ENCODE data around the gene HOXD9. TPM values are rescaled to one million over a fixed set of nuclear protein-coding genes. Genes with fewer than 3 reads are reported as not detected.

HOXD9 gene
- total RNA-seq, 2 experiments from 2014 or later = not detected

DNA sequence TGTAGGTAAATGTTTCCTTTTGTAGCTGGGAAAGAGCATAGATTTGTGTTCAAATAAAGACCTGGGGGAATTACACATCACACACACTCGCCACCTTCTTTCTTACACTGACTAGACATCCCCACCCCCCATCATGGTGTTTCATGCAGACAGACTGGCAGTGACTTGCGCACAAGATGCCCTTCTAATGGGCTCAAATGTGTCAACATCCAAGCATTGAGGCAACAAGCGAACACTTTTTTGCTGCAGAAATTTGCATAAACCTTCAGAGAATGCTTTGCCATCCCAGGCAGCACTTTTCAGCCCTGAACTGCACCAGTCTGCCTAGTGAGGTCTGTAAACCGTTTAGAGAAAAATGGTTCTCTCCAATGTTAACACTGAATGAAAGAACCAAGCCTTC, 11.5 kb downstream of the HOXD9 start:
- no TSS peak for BruUV-seq (replicated peaks)
- Histone ChIP-seq H3K4me2 (ENCODE audit: low read length) (no peak overlapping the region), H3K9me3 (ENCODE audit: low read length) (no peaks in the 10 kb centered on the region), H3K79me2 (ENCODE audit: insufficient read depth, low read depth, low read length) (no peaks in the 10 kb centered on the region), H3K36me3 (ENCODE audit: insufficient read depth, low read length) (no peaks in the 10 kb centered on the region), H2AFZ (ENCODE audit: low read length) (no peak overlapping the region), H3K27ac (ENCODE audit: low read depth, low read length, poor library complexity, severe bottlenecking) (no peak overlapping the region), H4K20me1 (ENCODE audit: insufficient read depth, low read length) (no peaks in the 10 kb centered on the region), H3K4me3 (ENCODE audit: low read depth, low read length, poor library complexity, severe bottlenecking) (no peak overlapping the region), H3K4me1 (ENCODE audit: insufficient read depth, low read length, poor library complexity, severe bottlenecking) (no peaks in the 10 kb centered on the region), H3K9me2 (ENCODE audit: insufficient read depth, low read length) (no peaks in the 10 kb centered on the region)
- ChIA-PET POLR2A (interaction anchor here (0.7 kb wide), 1 partner anchor 454 kb away, joined by 3 read pairs; no protein-coding TSS in a partner anchor), CTCF (ENCODE audit: unreplicated experiment) (no interaction called here)
- no peak for DNase-seq (ENCODE audit: low spot score)
- intact Hi-C loops (cut with micrococcal nuclease; ENCODE audit: unreplicated experiment) = no loop called here
- TF ChIP-seq, protein P1, sequence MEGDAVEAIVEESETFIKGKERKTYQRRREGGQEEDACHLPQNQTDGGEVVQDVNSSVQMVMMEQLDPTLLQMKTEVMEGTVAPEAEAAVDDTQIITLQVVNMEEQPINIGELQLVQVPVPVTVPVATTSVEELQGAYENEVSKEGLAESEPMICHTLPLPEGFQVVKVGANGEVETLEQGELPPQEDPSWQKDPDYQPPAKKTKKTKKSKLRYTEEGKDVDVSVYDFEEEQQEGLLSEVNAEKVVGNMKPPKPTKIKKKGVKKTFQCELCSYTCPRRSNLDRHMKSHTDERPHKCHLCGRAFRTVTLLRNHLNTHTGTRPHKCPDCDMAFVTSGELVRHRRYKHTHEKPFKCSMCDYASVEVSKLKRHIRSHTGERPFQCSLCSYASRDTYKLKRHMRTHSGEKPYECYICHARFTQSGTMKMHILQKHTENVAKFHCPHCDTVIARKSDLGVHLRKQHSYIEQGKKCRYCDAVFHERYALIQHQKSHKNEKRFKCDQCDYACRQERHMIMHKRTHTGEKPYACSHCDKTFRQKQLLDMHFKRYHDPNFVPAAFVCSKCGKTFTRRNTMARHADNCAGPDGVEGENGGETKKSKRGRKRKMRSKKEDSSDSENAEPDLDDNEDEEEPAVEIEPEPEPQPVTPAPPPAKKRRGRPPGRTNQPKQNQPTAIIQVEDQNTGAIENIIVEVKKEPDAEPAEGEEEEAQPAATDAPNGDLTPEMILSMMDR (conservative IDR thresholded peaks at IDR 0.05; ENCODE audit: low read length) = no peak
- TF ChIP-seq EZH2phosphoT487 (IDR thresholded peaks at IDR 0.05; ENCODE audit: borderline replicate concordance, low read depth, low read length) = no peak

- Histone ChIP-seq H3K27ac (ENCODE audit: low read depth, low read length, poor library complexity, severe bottlenecking) (no peak overlapping the region), H3K4me2 (ENCODE audit: low read length) (no peak overlapping the region), H3K4me1 (ENCODE audit: insufficient read depth, low read length, poor library complexity, severe bottlenecking) (no peaks in the 10 kb centered on the region), H2AFZ (ENCODE audit: low read length) (no peak overlapping the region), H4K20me1 (ENCODE audit: insufficient read depth, low read length) (no peaks in the 10 kb centered on the region), H3K4me3 (ENCODE audit: low read depth, low read length, poor library complexity, severe bottlenecking) (no peak overlapping the region), H3K79me2 (ENCODE audit: insufficient read depth, low read depth, low read length) (no peaks in the 10 kb centered on the region), H3K9me3 (ENCODE audit: low read length) (no peaks in the 10 kb centered on the region), H3K36me3 (ENCODE audit: insufficient read depth, low read length) (no peaks in the 10 kb centered on the region), H3K9me2 (ENCODE audit: insufficient read depth, low read length) (no peaks in the 10 kb centered on the region)
- no TSS peak for BruUV-seq (replicated peaks)
- ChIA-PET POLR2A (no interaction called here), CTCF (ENCODE audit: unreplicated experiment) (no interaction called here)
- TF ChIP-seq EZH2phosphoT487 (IDR thresholded peaks at IDR 0.05; ENCODE audit: borderline replicate concordance, low read depth, low read length) = no peak
- TF ChIP-seq, protein P1 (conservative IDR thresholded peaks at IDR 0.05; ENCODE audit: low read length) = no peak
- intact Hi-C loops (cut with micrococcal nuclease; ENCODE audit: unreplicated experiment) = no loop called here
- no peak for DNase-seq (ENCODE audit: low spot score)
Measured at GRCh38 chr2:176135035-176135440, 12.5 kb downstream of the HOXD9 start.

GRCh38 chr2:176136374-176137251, 14.1 kb downstream of the HOXD9 start:
- DNase-seq (ENCODE audit: low spot score) = no peak

More at GRCh38 chr2:176136374-176137251, 14.1 kb downstream of the HOXD9 start:
- TF ChIP-seq, protein P1 (conservative IDR thresholded peaks at IDR 0.05; ENCODE audit: low read length) = no peak
- TF ChIP-seq EZH2phosphoT487 (IDR thresholded peaks at IDR 0.05; ENCODE audit: borderline replicate concordance, low read depth, low read length) = no peak
- Histone ChIP-seq H3K79me2 (ENCODE audit: insufficient read depth, low read depth, low read length) (no peaks in the 10 kb centered on the region), H2AFZ (ENCODE audit: low read length) (no peak overlapping the region), H3K9me3 (ENCODE audit: low read length) (no peaks in the 10 kb centered on the region), H3K4me3 (ENCODE audit: low read depth, low read length, poor library complexity, severe bottlenecking) (no peak overlapping the region), H3K27ac (ENCODE audit: low read depth, low read length, poor library complexity, severe bottlenecking) (no peak overlapping the region), H3K36me3 (ENCODE audit: insufficient read depth, low read length) (no peaks in the 10 kb centered on the region), H3K9me2 (ENCODE audit: insufficient read depth, low read length) (no peaks in the 10 kb centered on the region), H3K4me1 (ENCODE audit: insufficient read depth, low read length, poor library complexity, severe bottlenecking) (peaks cover 3% of the 10 kb centered on the region), H3K4me2 (ENCODE audit: low read length) (no peak overlapping the region), H4K20me1 (ENCODE audit: insufficient read depth, low read length) (no peaks in the 10 kb centered on the region)
- intact Hi-C loops (cut with micrococcal nuclease; ENCODE audit: unreplicated experiment) = no loop called here
- ChIA-PET POLR2A (interaction anchor here (1.0 kb wide), 1 partner anchor 319 kb away, joined by 3 read pairs; no protein-coding TSS in a partner anchor), CTCF (ENCODE audit: unreplicated experiment) (no interaction called here)
- BruUV-seq (replicated peaks) = no TSS peak
